HepG2 (cell line): ENCODE results near the gene CAMSAP1. TPM values are rescaled to one million over a fixed set of nuclear protein-coding genes. Genes with fewer than 3 reads are reported as not detected.

ENCODE experiments used
- ATAC-seq: fragments of 200-7000 bp; cut with Tn5 transposase; 3 replicates; pipeline ENCODE4 v1.9.1; 2020; ENCODE audit warnings: mild to moderate bottlenecking, moderate library complexity
- BruUV-seq: library from RNA; stranded (reverse); fragments of 400-500 nt; replicated peaks from 2 replicates; lab custom pipeline; 2021; lab: Mats Ljungman, UMichigan
- CTCF ChIA-PET: fragments of 300-600 bp; formaldehyde crosslinking; extraction: SDS; loops from one replicate; lab custom pipeline; 2021; ENCODE audit warnings: low total read pairs, inconsistent platforms, low intra/inter-chr PET ratio; lab: Yijun Ruan, JAX
- POLR2A ChIA-PET: fragments of 350-600 bp; sonication (Branson Sonifier 250); formaldehyde crosslinking; loops from one replicate; lab custom pipeline; 2020; ENCODE audit warnings: antibody characterized with exemption, inconsistent platforms; lab: Yijun Ruan, JAX
- DNase-seq: peaks from one replicate; pipeline ENCODE4 v3.0.0-alpha.2; 2015; ENCODE audit warnings: low spot score
- FAIRE-seq: peaks from 3 replicates; lab custom pipeline; 2011; peaks lifted over from hg19 to GRCh38; lab: Jason Lieb, UNC
- H2AFZ ChIP-seq: one replicate; pipeline ENCODE4 v1.6.1; 2011; ENCODE audit warnings: low read length, inconsistent platforms
- H3K27ac ChIP-seq: fragments of 300-600 bp; 3 replicates; pipeline ENCODE4 v1.8.0; 2011; ENCODE audit warnings: mixed run types, mild to moderate bottlenecking, mixed read lengths, low read length, inconsistent platforms; ENCODE audit not compliant: insufficient read depth; ENCODE audit errors: extremely low read length
- H3K27me3 ChIP-seq, 2 experiments: fragments of 200-600 bp in 1 of 2; 2 replicates in 1 of 2; 3 replicates in 1 of 2; pipeline versions ENCODE4 v1.6.0 to v1.8.0; 2011; ENCODE audit warnings: low read length in 2 of 2, mild to moderate bottlenecking in 2 of 2, moderate library complexity in 2 of 2, inconsistent platforms in 1 of 2; ENCODE audit not compliant: insufficient read depth in 2 of 2, control insufficient read depth in 1 of 2
- H3K36me3 ChIP-seq, 2 experiments: fragments of 200-600 bp in 1 of 2; replicated peaks in 1 of 2; 2 replicates in 1 of 2; 3 replicates in 1 of 2; pipeline versions ENCODE4 v1.5.1 to v1.8.0; 2011; ENCODE audit warnings: low read length in 2 of 2, inconsistent platforms in 1 of 2; ENCODE audit not compliant: insufficient read depth in 2 of 2, control insufficient read depth in 1 of 2
- H3K4me1 ChIP-seq: 2 replicates; pipeline ENCODE4 v1.5.1; 2012; ENCODE audit warnings: low read length, inconsistent platforms; ENCODE audit not compliant: insufficient read depth
- H3K4me2 ChIP-seq: 2 replicates; pipeline ENCODE4 v1.6.0; 2011; ENCODE audit warnings: low read depth, low read length, inconsistent platforms
- H3K4me3 ChIP-seq, 3 experiments: fragments of 200-600 bp in 1 of 3; sonication (generic), shearing (Covaris generic) in 1 of 3; replicated peaks in 1 of 3; 2 replicates each; pipeline ENCODE4 v1.5.1; 2011 to 2016; ENCODE audit warnings: low read length in 3 of 3, inconsistent platforms in 2 of 3, low read depth in 2 of 3, mild to moderate bottlenecking in 2 of 3, control low read depth in 1 of 3, mixed read lengths in 1 of 3; ENCODE audit not compliant: insufficient read depth in 1 of 3
- H3K79me2 ChIP-seq: one replicate; pipeline ENCODE4 v1.6.1; 2011; ENCODE audit warnings: low read length, inconsistent platforms; ENCODE audit not compliant: insufficient read depth
- H3K9ac ChIP-seq: 2 replicates; pipeline ENCODE4 v1.6.0; 2011; ENCODE audit warnings: mild to moderate bottlenecking, low read depth, low read length, inconsistent platforms; ENCODE audit not compliant: insufficient read depth
- H3K9me3 ChIP-seq: 2 replicates; pipeline ENCODE4 v1.5.1; 2012; ENCODE audit warnings: mild to moderate bottlenecking, low read length
- H4K20me1 ChIP-seq: 2 replicates; pipeline ENCODE4 v1.6.0; 2011; ENCODE audit warnings: inconsistent platforms, mild to moderate bottlenecking, low read length, moderate library complexity; ENCODE audit not compliant: insufficient read depth
- EZH2 ChIP-seq: conservative IDR thresholded peaks from 2 replicates; pipeline ENCODE4 v1.6.1; 2012; ENCODE audit warnings: mild to moderate bottlenecking, low read depth, low read length, moderate library complexity
- GABPA ChIP-seq, 2 experiments: IDR thresholded peaks; 2 replicates each; pipeline ENCODE4 v1.6.1; 2011 to 2016; ENCODE audit warnings: low read depth in 2 of 2, low read length in 1 of 2, missing biosample characterization in 1 of 2, missing genetic modification characterization in 1 of 2
- HDAC1 ChIP-seq: sonication (generic); formaldehyde crosslinking; IDR thresholded peaks from 2 replicates; pipeline ENCODE4 v1.5.1; 2020; ENCODE audit warnings: mild to moderate bottlenecking, missing genetic modification reagents
- JUNB ChIP-seq: sonication (generic); formaldehyde crosslinking; IDR thresholded peaks from 2 replicates; pipeline ENCODE4 v1.8.0; 2022; ENCODE audit warnings: missing genetic modification reagents, mild to moderate bottlenecking, borderline replicate concordance
- MAF1 ChIP-seq: sonication (generic); formaldehyde crosslinking; IDR thresholded peaks from 2 replicates; pipeline ENCODE4 v1.5.0; 2020; ENCODE audit warnings: missing genetic modification reagents, borderline replicate concordance
- MXI1 ChIP-seq: IDR thresholded peaks from 3 replicates; pipeline ENCODE4 v1.6.1; 2012; ENCODE audit warnings: low read depth, low read length, inconsistent platforms, borderline replicate concordance
- NCOA5 ChIP-seq: sonication (generic); formaldehyde crosslinking; IDR thresholded peaks from 2 replicates; pipeline ENCODE4 v1.4.0; 2020; ENCODE audit warnings: missing genetic modification reagents
- REXO4 ChIP-seq: sonication (generic); formaldehyde crosslinking; IDR thresholded peaks from 2 replicates; pipeline ENCODE4 v1.8.0; 2022; ENCODE audit warnings: missing genetic modification reagents, mild to moderate bottlenecking, borderline replicate concordance
- SMARCE1 ChIP-seq: fragments of 450-650 bp; IDR thresholded peaks from 2 replicates; pipeline ENCODE4 v1.6.1; 2017; ENCODE audit warnings: borderline replicate concordance
- ZBTB33 ChIP-seq: sonication (generic); formaldehyde crosslinking; IDR thresholded peaks from 2 replicates; pipeline ENCODE4 v1.4.0; 2020; ENCODE audit warnings: missing genetic modification reagents
- ZFP90 ChIP-seq: sonication (generic); formaldehyde crosslinking; IDR thresholded peaks from 2 replicates; pipeline ENCODE4 v1.8.0; 2022; ENCODE audit warnings: missing genetic modification reagents, mild to moderate bottlenecking, inconsistent platforms, borderline replicate concordance
- ZNF292 ChIP-seq: sonication (generic); formaldehyde crosslinking; IDR thresholded peaks from 2 replicates; pipeline ENCODE4 v1.8.1; 2022; ENCODE audit warnings: mild to moderate bottlenecking, low read depth, missing genetic modification reagents, borderline replicate concordance
- ZNF709 ChIP-seq: sonication (generic); formaldehyde crosslinking; IDR thresholded peaks from 2 replicates; pipeline ENCODE4 v1.5.0; 2020; ENCODE audit warnings: mild to moderate bottlenecking, missing genetic modification reagents
- WGBS: methylation state at CpG from one replicate; pipeline ENCODE4 v1.1.6; 2017; ENCODE audit warnings: low lambda C conversion rate; 5-methylcytosine and 5-hydroxymethylcytosine counted together
- in situ Hi-C: cut with HindIII; loops from 2 replicates; pipeline ENCODE4 v1.10.0; 2017; ENCODE audit warnings: low pct_unique_long_range_greater_than_20kb; ENCODE audit not compliant: extremely low pct_ligation_motif_present
- intact Hi-C: fragments of 100-400 bp; cut with micrococcal nuclease; formaldehyde crosslinking; loops from one replicate; pipeline ENCODE4 v1.10.0; 2022; ENCODE audit not compliant: unreplicated experiment
- polyA plus RNA-seq, 8 experiments: library from polyadenylated mRNA; depleted of rRNA in 3 of 8; stranded (reverse) in 7 of 8; unstranded in 1 of 8; fragments of >200 nt; fragmentation: Illumina TruSeq in 4 of 8; extraction: Trizol in 4 of 8; gene quantifications; 2 replicates each; pipeline versions ENCODE4 v1.2.1 to v1.2.3, GENCODE V29; 2011 to 2016; ENCODE audit warnings: low read depth in 4 of 8, missing spikeins in 1 of 8, mixed read lengths in 1 of 8; ENCODE audit not compliant: insufficient read depth in 1 of 8
- total RNA-seq, 5 experiments: library from RNA; depleted of rRNA; stranded (reverse); fragments of >200 nt; fragmentation: Illumina TruSeq; extraction: Trizol; gene quantifications; 2 replicates each; pipeline ENCODE4 v1.2.3, GENCODE V29; 2016; ENCODE audit warnings: low read depth in 1 of 5
- TF ChIP-seq, protein P1 (sequence below): sonication (generic); formaldehyde crosslinking; IDR thresholded peaks from 2 replicates; pipeline ENCODE4 v1.5.0; 2020; ENCODE audit warnings: mild to moderate bottlenecking, missing genetic modification reagents, moderate library complexity

CAMSAP1 gene
- total and polyA plus RNA-seq, 2 of the 13 experiments (the other 11 are each of a cell fraction or from before 2014, with no cell fraction given): 3.8 to 12.4 TPM

- H3K4me1 ChIP-seq: no peaks in the 10 kb centered on the region
- H3K4me2 ChIP-seq: no peak overlapping the region
- H3K79me2 ChIP-seq: no peaks in the 10 kb centered on the region
- ChIA-PET CTCF (no interaction called here), POLR2A (no interaction called here)
- ATAC-seq (peak; percentile 27), FAIRE-seq (no peak), DNase-seq (no peak)
- H3K9me3 ChIP-seq: no peaks in the 10 kb centered on the region
- in situ Hi-C loops (no loop called here), intact Hi-C loops (no loop called here)
- no peak overlapping the region for H2AFZ ChIP-seq
- 69% methylated on average over 14 of the region's 38 CpGs for WGBS
- BruUV-seq: no TSS peak
- TF ChIP-seq HDAC1 (no peak), EZH2 (0 out of 2 replicates have a peak, but pooled peaks have one; percentile 46)
- TF ChIP-seq, protein P1, sequence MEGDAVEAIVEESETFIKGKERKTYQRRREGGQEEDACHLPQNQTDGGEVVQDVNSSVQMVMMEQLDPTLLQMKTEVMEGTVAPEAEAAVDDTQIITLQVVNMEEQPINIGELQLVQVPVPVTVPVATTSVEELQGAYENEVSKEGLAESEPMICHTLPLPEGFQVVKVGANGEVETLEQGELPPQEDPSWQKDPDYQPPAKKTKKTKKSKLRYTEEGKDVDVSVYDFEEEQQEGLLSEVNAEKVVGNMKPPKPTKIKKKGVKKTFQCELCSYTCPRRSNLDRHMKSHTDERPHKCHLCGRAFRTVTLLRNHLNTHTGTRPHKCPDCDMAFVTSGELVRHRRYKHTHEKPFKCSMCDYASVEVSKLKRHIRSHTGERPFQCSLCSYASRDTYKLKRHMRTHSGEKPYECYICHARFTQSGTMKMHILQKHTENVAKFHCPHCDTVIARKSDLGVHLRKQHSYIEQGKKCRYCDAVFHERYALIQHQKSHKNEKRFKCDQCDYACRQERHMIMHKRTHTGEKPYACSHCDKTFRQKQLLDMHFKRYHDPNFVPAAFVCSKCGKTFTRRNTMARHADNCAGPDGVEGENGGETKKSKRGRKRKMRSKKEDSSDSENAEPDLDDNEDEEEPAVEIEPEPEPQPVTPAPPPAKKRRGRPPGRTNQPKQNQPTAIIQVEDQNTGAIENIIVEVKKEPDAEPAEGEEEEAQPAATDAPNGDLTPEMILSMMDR (CRISPR knock-in tag): 0 out of 2 replicates have a peak, but pooled peaks have one; percentile 12
- H3K36me3 ChIP-seq: no peaks in the 10 kb centered on the region
- H3K4me3 ChIP-seq: no peak overlapping the region
- no peak overlapping the region for H3K9ac ChIP-seq
- no peak overlapping the region for H3K27ac ChIP-seq
- no peaks in the 10 kb centered on the region for H4K20me1 ChIP-seq
- H3K27me3 ChIP-seq: peaks cover 18 to 87% of the 10 kb centered on the region in 2 experiments; a peak in 4 of 5 replicates
Observed at GRCh38 chr9:135787776-135788575, 119.4 kb downstream of the CAMSAP1 start.

GRCh38 chr9:135787317-135787716 lies 120.0 kb downstream of the CAMSAP1 start:
- Histone ChIP-seq H3K4me1 (no peaks in the 10 kb centered on the region), H3K36me3 (no peaks in the 10 kb centered on the region), H3K9me3 (no peaks in the 10 kb centered on the region), H3K4me2 (no peak overlapping the region), H3K9ac (no peak overlapping the region), H3K4me3 (no peak overlapping the region), H3K27me3 (peaks cover 18 to 87% of the 10 kb centered on the region in 2 experiments; a peak in 4 of 5 replicates), H3K79me2 (no peaks in the 10 kb centered on the region), H4K20me1 (no peaks in the 10 kb centered on the region), H3K27ac (no peak overlapping the region), H2AFZ (no peak overlapping the region)
- intact Hi-C loops: no loop called here
- 32% methylated on average over 7 of the region's 16 CpGs for WGBS
- DNase-seq (no peak), ATAC-seq (no peak), FAIRE-seq (no peak)
- in situ Hi-C loops: no loop called here
- ChIA-PET POLR2A (no interaction called here), CTCF (no interaction called here)
- BruUV-seq: no TSS peak
- TF ChIP-seq EZH2 (no peak), SMARCE1 (no peak), ZFP90 (no peak), ZBTB33 (CRISPR knock-in tag) (no peak), MAF1 (CRISPR knock-in tag) (no peak), REXO4 (CRISPR knock-in tag) (no peak), NCOA5 (CRISPR knock-in tag) (no peak), GABPA (IDR thresholded peaks at IDR 0.05; ENCODE audit: low read depth, low read length) (no peak), GABPA (CRISPR knock-in tag; IDR thresholded peaks at IDR 0.05; ENCODE audit: low read depth) (no peak), JUNB (CRISPR knock-in tag) (no peak), MXI1 (no peak), ZNF292 (CRISPR knock-in tag) (no peak), ZNF709 (CRISPR knock-in tag) (no peak)
